DMS 273 (cell line): ENCODE data around the gene TSPYL6.
"Not testable (repeated sequence)": the region's sequence is repeated elsewhere in the genome, so short reads cannot be mapped to it uniquely, and the experiment has no call there.

Experiments used
- DNase-seq: peaks from one replicate; lab custom pipeline; 2025; ENCODE audit not compliant: unreplicated experiment; lab: John Stamatoyannopoulos, UW

Gene TSPYL6

DNA sequence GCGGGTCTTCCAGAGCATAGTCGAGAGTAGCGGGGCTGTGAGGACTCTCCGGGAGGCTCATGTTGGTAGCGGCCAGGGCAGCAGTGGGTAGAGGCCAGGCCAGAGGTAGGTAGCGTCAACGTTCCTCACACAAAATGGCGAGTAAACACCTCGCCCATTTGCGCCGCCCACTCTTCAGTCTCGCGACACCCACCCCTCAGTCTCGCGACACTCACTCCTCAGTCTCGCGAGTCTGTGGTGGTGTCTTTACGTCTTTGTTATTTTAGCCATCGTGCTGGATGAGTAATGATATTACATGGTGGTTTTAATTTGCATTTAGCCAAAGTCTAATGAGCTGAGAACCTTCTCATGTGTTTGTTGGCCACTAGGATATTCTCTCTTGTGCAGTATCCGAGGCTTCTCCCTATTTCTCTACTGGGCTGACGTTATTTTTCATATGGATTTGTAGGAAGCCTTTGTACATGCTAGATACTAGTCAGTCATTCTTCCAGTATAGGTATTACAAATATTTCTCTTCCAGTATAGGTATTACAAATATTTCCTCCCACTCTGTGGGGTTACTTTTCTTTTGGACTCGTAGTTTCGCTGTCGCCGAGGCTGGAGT, at the start of gene TSPYL6:
TSPYL6 (minus strand) TSS at position 139 of the 604 bp plus-strand sequence; CDS start at position 61, 78 bp downstream.
- DNase-seq = no peak

DNA sequence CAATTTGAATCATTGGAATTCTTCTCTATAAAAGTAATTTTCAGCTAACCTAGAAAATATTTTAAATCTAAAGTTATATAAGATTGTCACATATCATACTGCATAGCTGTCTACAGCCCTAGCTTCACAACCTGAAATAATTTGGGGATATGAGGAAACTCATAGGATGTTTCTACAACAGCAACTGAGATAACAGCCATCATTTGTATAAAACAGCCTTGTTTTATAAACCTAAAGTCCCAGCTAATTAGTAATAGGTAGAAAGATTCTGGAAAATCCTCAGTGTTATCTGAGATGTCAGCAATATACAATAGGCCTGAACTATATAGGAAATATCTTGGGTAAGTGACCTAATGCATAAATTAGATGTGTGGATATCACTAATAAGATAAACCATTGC, 47.6 kb upstream of the TSPYL6 start:
- no peak for DNase-seq

DNA sequence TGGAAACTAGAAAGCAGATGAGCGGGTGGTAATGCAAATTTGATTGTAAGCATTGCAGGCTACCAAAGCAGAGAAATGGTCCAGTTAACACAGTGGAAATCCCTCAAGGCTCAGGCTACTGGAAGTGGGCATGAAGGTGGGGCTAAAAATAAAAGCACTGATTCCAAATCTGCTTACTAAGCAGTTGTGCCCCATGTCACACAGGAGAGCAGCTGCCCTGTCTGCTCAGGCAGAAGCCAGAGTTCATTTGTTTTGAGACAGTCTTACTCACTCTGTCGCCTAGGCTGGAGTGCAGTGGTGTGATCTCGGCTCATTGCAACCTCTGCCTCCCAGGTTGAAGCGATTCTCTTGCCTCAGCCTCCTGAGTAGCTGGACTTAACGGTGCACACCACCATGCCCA, 42.5 kb upstream of the TSPYL6 start:
- DNase-seq = no peak

DNA sequence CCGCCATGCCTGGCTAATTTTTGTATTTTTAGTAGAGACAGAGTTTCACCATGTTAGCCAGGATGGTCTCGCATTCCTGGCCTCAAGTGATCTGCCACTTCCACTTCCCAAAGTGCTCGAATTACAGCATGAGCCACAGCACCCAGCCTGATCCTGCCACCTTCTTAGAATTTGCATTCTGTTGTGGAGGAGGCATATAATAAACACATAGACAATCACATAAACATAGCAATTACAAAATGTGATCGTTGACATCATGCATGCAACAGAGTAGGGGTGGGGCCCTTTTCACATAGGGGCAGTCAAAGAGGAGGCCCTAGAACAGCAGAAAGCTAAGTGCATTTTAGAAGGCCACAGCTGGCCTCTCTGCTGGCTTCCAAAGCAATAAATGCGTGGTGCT, 39.9 kb upstream of the TSPYL6 start:
- DNase-seq = peak; percentile 78

DNA sequence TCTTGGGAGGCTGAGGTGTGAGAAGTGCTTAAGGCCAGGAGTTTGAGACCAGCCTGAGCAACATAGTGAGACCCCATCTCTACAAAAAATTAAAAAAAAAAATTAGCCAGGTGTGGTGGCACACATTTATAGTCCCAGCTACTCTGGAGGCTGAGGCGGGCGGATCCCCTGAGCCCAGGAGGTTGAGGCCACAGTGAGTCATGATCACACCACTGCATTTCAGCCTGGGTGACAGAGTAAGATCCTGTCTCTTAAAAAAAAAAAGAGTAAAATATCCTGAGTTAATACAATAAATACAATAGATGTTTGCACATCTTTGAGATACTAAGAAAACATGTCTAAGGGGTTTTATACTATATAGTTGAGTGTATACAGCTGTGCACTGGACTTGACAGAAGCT, 38.6 kb upstream of the TSPYL6 start:
- DNase-seq = not testable (repeated sequence)

DNA sequence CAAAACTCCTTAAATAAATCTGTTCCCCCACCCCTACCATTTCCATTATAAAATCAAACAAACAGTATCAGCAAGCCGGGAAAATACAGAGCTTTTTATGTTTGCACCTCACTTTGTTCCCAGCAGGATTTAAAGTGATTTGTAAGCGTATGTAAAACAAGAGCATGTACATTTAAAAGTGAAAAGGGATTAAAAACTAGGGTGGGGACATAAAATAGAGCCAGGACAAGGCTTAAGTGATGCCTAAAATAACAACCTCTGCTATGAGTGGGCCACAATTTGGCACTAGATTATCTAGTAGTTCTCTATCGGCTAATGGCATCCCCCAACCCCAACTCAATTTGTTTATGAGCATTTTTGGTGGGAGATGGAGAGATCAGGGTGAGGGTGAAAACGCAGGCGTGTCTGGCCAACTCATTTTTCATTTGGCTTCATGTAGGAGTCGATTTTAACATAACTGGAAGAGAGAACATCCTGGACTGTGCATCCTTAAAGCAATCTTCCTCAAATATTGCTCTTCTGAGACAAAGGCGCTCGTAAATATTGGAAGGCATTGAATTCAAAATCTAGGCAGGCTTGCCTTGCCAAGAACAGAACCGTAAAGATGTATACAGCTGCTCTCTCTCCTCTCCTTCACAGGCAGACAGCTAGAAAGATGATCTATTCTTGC, 34.5 kb upstream of the TSPYL6 start:
- no peak for DNase-seq

DNA sequence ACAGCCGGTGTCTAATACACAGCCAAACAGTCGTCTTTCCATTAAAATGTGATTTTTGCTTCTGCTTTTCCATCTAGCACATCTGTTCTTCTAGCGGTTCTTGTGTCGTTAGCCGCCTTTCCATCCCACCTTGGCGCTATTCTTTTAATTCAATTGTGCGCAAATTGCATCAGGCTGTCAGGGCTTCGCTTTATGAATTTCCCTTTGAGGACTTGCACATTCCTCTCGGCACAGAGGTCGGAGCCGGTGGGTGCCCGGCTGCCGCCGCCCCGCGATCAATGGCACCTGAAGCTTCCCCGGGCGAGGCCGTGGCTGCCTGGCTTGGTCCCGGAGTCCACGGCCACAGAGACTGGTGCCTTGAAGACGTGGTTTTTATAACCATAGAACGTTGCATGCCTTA, 33.9 kb upstream of the TSPYL6 start:
- no peak for DNase-seq

DNA sequence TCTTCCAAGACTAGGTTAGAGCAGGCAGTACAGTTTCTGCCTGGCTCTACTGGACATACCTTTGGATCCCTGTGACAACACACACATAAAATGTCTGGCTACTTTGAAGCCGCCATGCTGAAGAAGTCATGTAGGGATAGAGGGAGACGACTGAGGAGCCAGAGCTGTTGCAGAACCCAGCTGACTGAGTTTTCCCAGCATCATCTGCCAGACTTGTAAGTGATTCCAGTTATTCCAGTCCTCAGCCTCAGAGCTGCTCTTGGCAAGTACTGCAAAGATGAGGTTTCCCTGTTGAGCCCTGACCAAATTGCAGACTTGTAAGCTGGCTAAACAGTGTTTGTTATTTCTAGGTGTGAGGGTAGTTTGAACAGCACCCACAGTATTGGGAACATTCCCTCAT, 31.5 kb upstream of the TSPYL6 start:
- no peak for DNase-seq

DNA sequence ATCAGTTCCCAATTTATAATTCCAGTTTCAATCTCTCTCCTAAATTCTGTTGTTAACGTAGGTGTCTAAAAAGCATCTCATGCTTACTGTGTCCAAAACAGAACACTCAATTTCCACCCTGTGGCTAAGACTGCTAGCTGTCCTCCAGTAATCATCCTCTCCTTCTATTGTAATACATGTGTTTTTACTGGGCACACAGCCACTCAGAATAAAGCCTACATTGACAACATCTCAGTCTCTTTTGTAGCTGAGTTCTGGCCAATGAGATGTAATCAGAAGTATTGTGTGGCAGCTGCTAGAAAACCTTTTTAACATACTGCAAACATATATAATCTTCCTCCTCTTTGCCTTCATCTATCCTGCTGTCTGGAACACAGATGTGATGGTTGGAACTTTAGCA, 29.4 kb upstream of the TSPYL6 start:
- no peak for DNase-seq

DNA sequence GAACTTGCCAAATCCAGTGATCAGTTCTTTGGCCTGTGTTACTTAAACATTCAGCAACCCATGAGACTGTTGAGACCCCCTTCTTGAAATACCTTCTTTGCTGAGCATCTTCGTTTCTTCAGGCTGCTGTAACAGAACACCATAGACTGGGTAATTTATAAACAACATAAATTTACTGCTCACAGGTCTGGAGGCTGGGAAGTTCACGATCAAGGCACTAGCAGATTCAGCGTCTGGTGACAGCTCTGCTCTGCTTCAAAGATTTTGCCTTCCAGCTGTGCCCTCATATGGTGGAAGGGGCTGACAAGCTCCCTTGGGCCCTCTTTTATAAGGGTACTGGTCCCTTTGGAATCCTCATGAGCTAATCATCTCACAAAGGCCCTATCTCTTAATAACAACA, 28.8 kb upstream of the TSPYL6 start:
- no peak for DNase-seq

DNA sequence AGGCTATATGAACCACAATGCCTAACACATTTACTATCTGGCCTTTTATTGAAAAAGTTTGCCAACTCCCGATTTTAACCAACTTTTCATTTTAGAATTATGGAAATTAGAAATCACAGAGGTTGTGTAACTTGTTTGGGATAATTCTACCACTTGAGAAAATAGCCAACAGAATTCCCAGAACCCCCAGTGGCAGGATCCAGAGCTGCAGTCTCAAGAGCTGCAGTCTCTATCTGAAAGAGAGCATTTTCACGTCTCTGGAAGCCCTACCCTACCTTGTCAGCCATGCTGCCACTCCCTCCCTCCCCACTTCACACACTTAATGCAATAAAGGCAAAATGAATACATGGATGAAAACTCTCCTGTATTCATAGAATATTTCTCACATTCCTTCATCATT, 23.4 kb upstream of the TSPYL6 start:
- DNase-seq = peak; percentile 28

DNA sequence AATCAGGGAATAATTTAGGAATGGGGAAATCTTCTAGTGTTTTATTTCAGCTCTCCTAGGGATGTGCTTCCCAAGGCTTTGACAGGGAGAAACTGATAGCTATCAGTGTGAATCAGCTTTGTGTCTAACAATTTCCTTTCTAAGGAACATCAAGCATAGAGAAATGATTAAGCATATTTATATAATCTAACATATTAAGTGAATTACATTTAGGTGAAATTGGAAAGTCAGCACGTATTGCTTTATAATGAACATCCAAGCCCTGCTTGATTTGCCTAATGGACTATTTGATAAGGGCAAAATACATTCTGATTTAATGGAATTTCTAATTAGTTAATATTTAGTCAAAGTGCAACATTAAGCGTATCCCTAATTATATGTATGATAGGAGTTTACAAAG, 19.5 kb upstream of the TSPYL6 start:
- no peak for DNase-seq

DNA sequence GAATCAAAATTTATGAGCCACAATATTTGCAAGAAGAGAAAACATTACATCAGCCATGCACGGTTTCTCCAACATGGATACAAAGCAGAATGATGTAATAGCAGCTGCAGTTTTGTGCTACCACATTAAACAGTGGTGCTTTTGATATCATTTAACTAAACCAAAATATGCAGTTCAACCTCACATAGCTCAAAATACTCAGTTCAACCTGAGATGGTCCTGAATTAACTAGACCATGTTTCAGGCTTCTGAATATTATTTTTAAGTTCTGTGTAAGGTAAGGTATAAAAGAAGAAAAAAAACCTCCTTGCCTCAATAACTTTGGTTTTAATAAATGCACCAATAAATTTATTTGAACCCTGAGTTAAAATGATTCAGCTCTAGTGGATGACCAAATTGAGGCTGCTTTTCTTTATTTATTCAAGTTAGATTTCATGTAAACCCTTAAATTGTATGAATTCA, 18.8 kb upstream of the TSPYL6 start:
- peak; percentile 46 for DNase-seq

DNA sequence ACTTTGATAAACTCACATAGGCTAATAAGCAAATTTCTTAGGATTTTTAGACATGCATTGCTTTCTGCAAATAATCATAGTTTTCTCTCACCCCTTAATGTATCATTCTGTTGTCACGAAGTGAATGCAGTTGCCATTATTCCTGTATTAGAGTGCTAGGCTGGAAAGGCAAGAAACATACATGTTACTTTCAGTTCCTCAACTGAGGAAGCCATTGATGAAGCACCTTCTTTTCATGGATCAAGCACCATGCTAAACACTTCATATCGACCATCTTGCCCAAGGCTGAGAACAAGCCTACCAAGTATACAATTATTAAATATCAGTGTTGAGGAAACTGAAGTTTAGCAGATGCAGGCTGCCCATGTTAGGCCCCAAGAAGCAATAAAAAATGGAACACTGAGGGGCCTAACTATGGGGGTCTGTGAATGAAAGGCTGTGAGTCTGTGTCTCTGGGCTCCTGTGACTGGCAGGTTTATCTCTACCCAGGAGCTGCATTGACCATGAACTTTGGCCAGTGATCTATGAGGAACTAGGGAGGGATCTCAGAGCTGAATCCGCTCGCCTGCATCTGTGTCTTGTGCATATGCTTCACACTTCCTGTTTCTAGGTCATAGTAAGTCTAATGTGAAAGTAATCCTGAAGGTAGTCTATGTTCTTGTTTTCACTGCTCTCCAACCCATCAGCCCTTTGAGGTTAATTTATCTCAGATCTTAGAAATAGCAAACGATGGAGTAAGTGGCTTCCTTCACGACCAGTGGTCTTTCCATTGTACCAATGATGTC, 16.0 kb upstream of the TSPYL6 start:
- DNase-seq = no peak

DNA sequence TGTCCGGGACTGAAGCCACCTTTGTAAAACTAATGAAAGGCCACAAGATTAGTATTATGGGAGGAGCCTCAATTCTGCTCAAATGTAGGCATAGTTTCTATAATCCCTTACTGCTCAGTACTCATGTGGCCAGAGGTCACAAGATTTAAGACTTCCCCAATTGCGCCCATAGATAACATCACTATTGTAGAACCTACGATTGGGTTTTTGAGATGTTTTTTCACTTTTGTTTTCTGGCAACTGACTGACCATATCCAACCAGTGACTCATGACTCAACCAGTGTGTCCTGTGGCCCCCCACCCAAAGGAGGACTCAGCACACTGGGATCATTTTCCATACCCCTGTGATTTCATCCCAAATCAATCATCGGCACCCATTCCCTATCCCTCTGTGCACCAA, 15.2 kb upstream of the TSPYL6 start:
- DNase-seq = no peak

DNA sequence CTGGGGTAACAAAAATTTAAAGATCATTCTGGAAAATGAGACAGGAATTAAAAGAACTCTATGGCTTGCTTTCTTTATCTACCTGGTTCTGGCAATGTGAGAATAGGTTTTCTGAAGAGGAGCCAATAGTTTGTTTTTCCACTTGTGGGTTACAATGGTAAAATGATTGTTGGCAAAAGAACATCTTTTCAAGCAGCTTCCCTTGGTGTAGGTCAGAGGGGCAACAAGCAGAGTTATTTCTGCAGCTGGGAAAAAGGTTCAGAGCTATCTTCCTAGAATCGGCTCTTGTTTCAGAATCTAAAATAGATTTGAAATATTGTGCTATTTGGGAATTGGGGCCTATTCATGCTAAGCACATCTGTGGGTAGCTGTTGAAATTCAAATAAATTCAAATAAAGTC, 11.5 kb upstream of the TSPYL6 start:
- DNase-seq = no peak

DNA sequence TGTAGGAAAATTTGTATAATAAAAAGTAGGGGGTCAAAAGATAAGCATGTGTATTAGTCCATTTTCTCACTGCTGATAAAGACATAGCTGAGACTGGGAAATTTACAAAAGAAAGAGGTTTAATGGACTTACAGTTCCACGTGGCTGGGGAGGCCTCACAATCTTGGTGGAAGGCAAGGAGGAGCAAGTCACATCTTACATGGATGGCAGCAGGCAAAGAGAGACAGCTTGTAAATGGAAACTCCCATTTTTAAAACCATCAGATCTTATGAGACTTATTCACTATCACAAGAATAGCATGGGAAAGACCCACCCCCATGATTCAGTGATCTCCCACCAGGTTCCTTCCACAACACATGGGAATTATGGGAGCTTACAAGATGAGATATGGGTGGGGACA, 9.1 kb upstream of the TSPYL6 start:
- not testable (repeated sequence) for DNase-seq

DNA sequence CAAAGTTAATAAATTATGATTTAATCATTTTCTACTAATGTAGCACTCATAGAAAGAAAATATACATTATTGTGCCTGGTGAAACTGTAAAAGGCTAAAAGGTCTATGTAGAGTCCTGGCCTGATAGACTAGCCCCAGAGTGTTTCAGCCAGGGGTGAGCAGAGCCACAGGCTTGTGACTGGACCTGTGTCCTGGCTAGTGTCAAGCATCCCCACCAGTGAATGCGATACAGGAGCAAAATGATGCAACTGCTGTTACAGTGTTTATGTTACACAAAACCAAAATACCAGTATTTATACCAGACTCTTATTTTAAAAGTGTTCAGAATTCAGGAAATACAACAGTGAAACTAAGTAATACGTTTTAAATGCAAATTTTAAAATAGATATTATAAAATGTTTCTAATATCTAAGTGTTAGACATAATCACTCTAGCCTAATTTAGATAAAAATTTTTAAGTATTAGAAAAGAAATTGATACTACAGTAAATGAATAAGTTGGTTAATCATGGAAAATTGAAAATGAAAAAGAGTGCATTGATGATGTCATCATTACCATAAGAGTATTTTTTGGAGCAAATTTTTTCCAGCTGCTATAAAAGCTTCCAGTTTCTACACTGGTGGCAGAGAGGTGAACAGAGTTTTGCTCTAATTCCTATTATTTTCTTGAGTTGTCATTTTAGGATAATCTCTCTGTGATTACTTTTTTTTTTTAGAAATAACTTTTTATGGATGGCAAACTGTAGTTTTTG, 6.2 kb upstream of the TSPYL6 start:
- no peak for DNase-seq

DNA sequence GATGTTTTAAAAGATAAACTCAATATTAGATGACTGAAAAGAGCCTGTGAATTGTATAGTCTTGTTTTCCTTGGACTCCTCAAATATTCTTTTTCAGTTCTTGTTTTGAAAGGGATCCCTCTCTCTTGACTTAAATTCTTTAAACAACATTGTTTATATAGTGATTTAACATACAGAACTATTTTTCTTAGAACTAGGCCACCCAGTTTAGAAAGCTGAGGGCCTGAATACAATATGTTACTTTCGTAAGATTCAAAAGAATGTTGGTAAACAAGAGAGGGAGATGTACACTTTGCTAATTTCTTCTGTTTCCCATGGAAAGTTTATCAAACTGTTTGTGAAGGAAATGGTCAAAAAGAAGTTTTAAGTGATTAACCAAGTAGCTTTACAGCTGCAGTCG, 5.5 kb upstream of the TSPYL6 start:
- DNase-seq = no peak

DNA sequence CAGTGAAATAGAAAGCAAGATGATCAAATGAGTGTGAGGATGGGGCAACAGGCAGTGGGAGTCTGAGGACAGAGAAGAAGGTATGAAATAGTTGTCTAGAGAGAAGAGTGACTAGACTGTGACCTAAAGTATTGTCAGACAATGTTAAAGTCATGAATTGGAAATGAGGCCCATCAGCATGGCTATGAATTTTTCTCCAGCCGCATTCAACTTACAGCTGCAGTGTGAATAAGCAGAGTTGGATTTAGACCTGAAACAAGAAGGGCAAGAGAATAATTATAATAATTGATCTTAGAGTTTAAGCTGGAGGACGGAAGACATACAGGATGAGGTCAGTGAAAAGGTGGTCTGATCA, 4.2 kb upstream of the TSPYL6 start:
- DNase-seq = no peak

DNA sequence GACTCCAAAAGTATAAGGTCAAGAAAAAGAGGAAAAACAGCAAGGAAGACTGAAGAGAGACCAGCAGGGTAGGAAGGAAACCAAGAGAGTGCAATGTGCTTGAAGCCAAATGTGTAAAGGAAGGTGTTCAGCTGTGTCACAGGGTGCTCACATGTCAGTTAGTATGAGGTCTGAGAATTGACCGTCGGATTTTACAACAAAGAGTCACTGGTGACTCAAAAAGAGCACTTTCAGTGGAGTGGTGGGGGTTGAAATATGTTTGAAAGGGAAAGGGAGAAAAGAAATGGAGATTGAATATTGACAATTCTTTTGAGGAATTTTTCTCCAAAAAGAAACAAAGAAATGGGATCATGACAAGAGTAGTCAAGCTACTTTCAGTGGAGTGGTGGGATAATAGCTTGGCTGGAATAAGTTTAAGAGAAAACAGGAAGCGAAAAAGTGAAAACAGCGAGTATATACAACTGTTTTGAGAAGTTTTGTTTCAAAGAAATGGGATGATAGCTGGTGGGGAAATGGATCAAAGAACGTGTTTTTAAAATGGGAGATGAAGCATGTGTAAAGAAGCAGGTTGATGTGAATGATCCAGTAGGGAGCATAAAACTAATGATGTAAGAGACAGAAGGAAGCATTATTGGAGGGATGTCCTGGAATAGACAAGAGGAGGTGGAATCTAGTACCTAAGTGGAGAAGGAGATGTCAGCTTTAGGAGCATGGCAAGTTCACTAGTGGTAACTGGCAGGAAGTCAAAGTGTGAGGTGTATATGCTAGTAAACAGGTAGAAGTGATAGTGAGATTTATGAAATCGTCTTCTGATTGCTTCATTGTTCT, 3.6 kb upstream of the TSPYL6 start:
- DNase-seq = no peak
